HG03378 (cell line): ENCODE results near the gene C2orf72.
"Not testable (repeated sequence)": the region's sequence is repeated elsewhere in the genome, so short reads cannot be mapped to it uniquely, and the experiment has no call there.

ENCODE experiments used
- ATAC-seq: cut with Tn5 transposase; IDR thresholded peaks from one replicate; pipeline ENCODE4 v1.9.1; 2021; ENCODE audit warnings: mild to moderate bottlenecking, moderate library complexity; ENCODE audit not compliant: unreplicated experiment

C2orf72 gene

GRCh38 chr2:231013820-231014219 is 23.5 kb upstream of the C2orf72 start:
- no peak for ATAC-seq

GRCh38 chr2:231015478-231015877 is 21.8 kb upstream of the C2orf72 start:
- no peak for ATAC-seq

- ATAC-seq, result no peak
Observed at GRCh38 chr2:231015926-231016325, 21.4 kb upstream of the C2orf72 start.

GRCh38 chr2:231016566-231017230 is 20.6 kb upstream of the C2orf72 start:
- ATAC-seq, result no peak

GRCh38 chr2:231017231-231017598 is 20.1 kb upstream of the C2orf72 start:
- no peak for ATAC-seq

GRCh38 chr2:231018184-231018583 is 19.1 kb upstream of the C2orf72 start:
- ATAC-seq, result no peak

GRCh38 chr2:231025059-231025458 is 12.3 kb upstream of the C2orf72 start:
- not testable (repeated sequence) for ATAC-seq

- no peak for ATAC-seq
Observed at GRCh38 chr2:231028889-231029288, 8.4 kb upstream of the C2orf72 start.

GRCh38 chr2:231029563-231029962 is 7.8 kb upstream of the C2orf72 start:
- ATAC-seq, result no peak

- ATAC-seq, result no peak
Observed at GRCh38 chr2:231030725-231031124, 6.6 kb upstream of the C2orf72 start.

- no peak for ATAC-seq
Observed at GRCh38 chr2:231032575-231033140, 4.7 kb upstream of the C2orf72 start.

GRCh38 chr2:231033147-231034132 is 3.9 kb upstream of the C2orf72 start:
- ATAC-seq, result no peak

- no peak for ATAC-seq
Observed at GRCh38 chr2:231034291-231034882, 2.9 kb upstream of the C2orf72 start.

- no peak for ATAC-seq
Observed at GRCh38 chr2:231036131-231036530, 1.2 kb upstream of the C2orf72 start.

GRCh38 chr2:231036578-231037106 is 681 bp upstream of the C2orf72 start:
- no peak for ATAC-seq

GRCh38 chr2:231037731-231038482 is 584 bp downstream of the C2orf72 start:
- no peak for ATAC-seq

GRCh38 chr2:231038483-231039293 is 1.4 kb downstream of the C2orf72 start:
- no peak for ATAC-seq

GRCh38 chr2:231039294-231039664 is 2.0 kb downstream of the C2orf72 start:
- ATAC-seq, result no peak

GRCh38 chr2:231039821-231040364 is 2.6 kb downstream of the C2orf72 start:
- no peak for ATAC-seq
